Esophagus muscularis mucosa (tissue), 4 donors: ENCODE results near the gene SYN1. TPM values are rescaled to one million over a fixed set of nuclear protein-coding genes. Genes with fewer than 3 reads are reported as not detected.

ENCODE experiments used
- DNase-seq: peaks from one replicate; pipeline ENCODE4 v3.0.0-alpha.2; 2017; ENCODE audit errors: extremely low spot score
- H3K27ac ChIP-seq, 4 donors: fragments of 200-600 bp; sonication (generic); replicated peaks in 1 of 4; 1 replicate in 3 of 4; 2 replicates in 1 of 4; pipeline ENCODE4 v1.5.1; 2016 to 2019; ENCODE audit warnings: mild to moderate bottlenecking in 1 of 4
- H3K27me3 ChIP-seq, 4 donors: fragments of 200-600 bp; sonication (generic); one replicate each; pipeline versions ENCODE4 v1.5.1 to v1.6.0; 2016 to 2019
- H3K36me3 ChIP-seq, 4 donors: fragments of 200-600 bp; sonication (generic); one replicate each; pipeline ENCODE4 v1.5.1; 2016 to 2019
- H3K4me1 ChIP-seq, 4 donors: fragments of 200-600 bp; sonication (generic); one replicate each; pipeline ENCODE4 v1.5.1; 2016 to 2019
- H3K4me3 ChIP-seq, 4 donors: fragments of 200-600 bp; sonication (generic); 1 replicate in 2 of 4; 2 replicates in 2 of 4; pipeline ENCODE4 v1.5.1; 2016 to 2019; ENCODE audit warnings: mild to moderate bottlenecking in 4 of 4, moderate library complexity in 1 of 4
- H3K9me3 ChIP-seq, 4 donors: fragments of 200-600 bp; sonication (generic); 1 replicate in 3 of 4; 2 replicates in 1 of 4; pipeline ENCODE4 v1.5.1; 2016 to 2019
- CTCF ChIP-seq, 3 experiments: fragments of 200-600 bp in 2 of 3; fragments of 450-650 bp in 1 of 3; sonication (generic) in 2 of 3; IDR thresholded peaks; one replicate each; pipeline ENCODE4 v1.5.1; 2017 to 2019; ENCODE audit warnings: antibody characterized with exemption in 3 of 3, mild to moderate bottlenecking in 2 of 3, moderate library complexity in 1 of 3
- EP300 ChIP-seq: sonication (generic); formaldehyde crosslinking; IDR thresholded peaks from one replicate; pipeline ENCODE4 v1.6.1; 2017; ENCODE audit warnings: antibody characterized with exemption
- POLR2A ChIP-seq: fragments of 450-650 bp; IDR thresholded peaks from one replicate; pipeline ENCODE4 v1.6.1; 2017; ENCODE audit warnings: antibody characterized with exemption, moderate library complexity, mild to moderate bottlenecking, low read depth
- POLR2AphosphoS5 ChIP-seq, 2 donors: sonication (generic); formaldehyde crosslinking; IDR thresholded peaks; one replicate each; pipeline ENCODE4 v1.6.1; 2017; ENCODE audit warnings: antibody characterized with exemption in 2 of 2
- WGBS: methylation state at CpG from one replicate; pipeline ENCODE4 v1.1.5; 2018; 5-methylcytosine and 5-hydroxymethylcytosine counted together
- intact Hi-C: fragments of 100-400 bp; cut with DNase I; formaldehyde crosslinking; loops from one replicate; pipeline ENCODE4 v1.15.1; 2023
- total RNA-seq, 4 donors: library from RNA; depleted of rRNA; stranded (reverse); fragments of >200 nt; gene quantifications; one replicate each; pipeline versions ENCODE4 v1.1.0 to v1.2.1, GENCODE V29; 2016

The SYN1 gene
- total RNA-seq, 4 donors from 2014 or later = 0.42 to 0.98 (median 0.56) TPM

- peak; percentile 4 for DNase-seq
- H3K4me3 ChIP-seq = no peak overlapping the region
- peaks cover 0 to 11% (median 9%) of the 10 kb centered on the region in 4 donors for H3K36me3 ChIP-seq
- intact Hi-C loops = no loop called here
- no peak for TF ChIP-seq POLR2AphosphoS5 (IDR thresholded peaks at IDR 0.05)
- no peaks in the 10 kb centered on the region for H3K9me3 ChIP-seq
- no peaks in the 10 kb centered on the region for H3K27me3 ChIP-seq
- H3K4me1 ChIP-seq = peaks cover 0 to 14% (median 4%) of the 10 kb centered on the region in 4 donors
- no peak overlapping the region for H3K27ac ChIP-seq
- 84% methylated on average over 7 of the region's 7 CpGs for WGBS
These were observed 41.9 kb upstream of the SYN1 start for GRCh38 chrX:47661539-47661938.

- no peaks in the 10 kb centered on the region for H3K9me3 ChIP-seq
- peak overlapping the region; percentile 92 to 96 (median 94) for H3K27ac ChIP-seq
- no peak for DNase-seq
- intact Hi-C loops = loop anchor here (5.0 to 10.0 kb wide), 3 partner anchors 97 to 1505 kb away; partner anchors contain the start of genes ARAF, MAGIX and OTUD5
- peak overlapping the region; percentile 59 to 75 (median 67) for H3K4me3 ChIP-seq
- peaks cover 0 to 31% (median 18%) of the 10 kb centered on the region in 4 donors for H3K36me3 ChIP-seq
- WGBS = 58% methylated on average over 8 of the region's 8 CpGs
- TF ChIP-seq POLR2A = no peak
- no peak for TF ChIP-seq EP300
- TF ChIP-seq CTCF (IDR thresholded peaks at IDR 0.05) = no peak
- no peak for TF ChIP-seq POLR2AphosphoS5 (IDR thresholded peaks at IDR 0.05)
- H3K4me1 ChIP-seq = peaks cover 0 to 14% (median 4%) of the 10 kb centered on the region in 4 donors
- H3K27me3 ChIP-seq = no peaks in the 10 kb centered on the region
These were observed 39.7 kb upstream of the SYN1 start for GRCh38 chrX:47659421-47659726.

GRCh38 chrX:47658684-47659420 lies 39.2 kb upstream of the SYN1 start, which contains the start of gene UXT:
Gene UXT (minus strand): TSS chrX:47659180. CDS start chrX:47658927, 253 bp downstream.
- DNase-seq = peak; percentile 98
- peak within 1 kb of the TSS; percentile 59 to 75 (median 67) for H3K4me3 ChIP-seq
- H3K4me1 ChIP-seq = peaks cover 0 to 14% (median 4%) of the 10 kb centered on the region in 4 donors
- no peaks in the 10 kb centered on the region for H3K27me3 ChIP-seq
- TF ChIP-seq CTCF (IDR thresholded peaks at IDR 0.05) (no peak), POLR2A (peak; percentile 48), EP300 (no peak), POLR2AphosphoS5 (IDR thresholded peaks at IDR 0.05) (peak; percentile 74 to 95)
- 55% methylated on average over 40 of the region's 54 CpGs for WGBS
- peaks cover 0 to 33% (median 21%) of the 10 kb centered on the region in 4 donors for H3K36me3 ChIP-seq
- H3K9me3 ChIP-seq = no peaks in the 10 kb centered on the region
- H3K27ac ChIP-seq = peak within 1 kb of the TSS; percentile 92 to 96 (median 94)
- intact Hi-C loops = loop anchor here (5.0 to 10.0 kb wide), 3 partner anchors 97 to 1506 kb away; partner anchors contain the start of genes ARAF, MAGIX and OTUD5

GRCh38 chrX:47658301-47658683 lies 38.6 kb upstream of the SYN1 start:
- peak overlapping the region; percentile 92 to 96 (median 94) for H3K27ac ChIP-seq
- peaks cover 0 to 33% (median 25%) of the 10 kb centered on the region in 4 donors for H3K36me3 ChIP-seq
- peak overlapping the region; percentile 59 to 75 (median 67) for H3K4me3 ChIP-seq
- H3K4me1 ChIP-seq = peaks cover 0 to 14% (median 4%) of the 10 kb centered on the region in 4 donors
- DNase-seq = no peak
- 53% methylated on average over 13 of the region's 13 CpGs for WGBS
- intact Hi-C loops = loop anchor here (5.0 to 10.0 kb wide), 3 partner anchors 96 to 1507 kb away; partner anchors contain the start of genes ARAF, MAGIX and OTUD5
- no peaks in the 10 kb centered on the region for H3K9me3 ChIP-seq
- H3K27me3 ChIP-seq = no peaks in the 10 kb centered on the region
- TF ChIP-seq EP300 (no peak), POLR2AphosphoS5 (IDR thresholded peaks at IDR 0.05) (peak in 1 of 2 donors; percentile 31)

GRCh38 chrX:47651043-47651905 lies 31.6 kb upstream of the SYN1 start:
- peak overlapping the region; percentile 72 to 85 (median 74) for H3K4me3 ChIP-seq
- DNase-seq = no peak
- WGBS = 46% methylated on average over 19 of the region's 19 CpGs
- peaks cover 9 to 28% (median 24%) of the 10 kb centered on the region in 4 donors for H3K4me1 ChIP-seq
- TF ChIP-seq POLR2AphosphoS5 (IDR thresholded peaks at IDR 0.05) (no peak), CTCF (IDR thresholded peaks at IDR 0.05) (no peak), POLR2A (no peak), EP300 (no peak)
- H3K36me3 ChIP-seq = peaks cover 0 to 27% (median 17%) of the 10 kb centered on the region in 4 donors
- H3K9me3 ChIP-seq = no peaks in the 10 kb centered on the region
- peaks cover 0 to 6% (median 0%) of the 10 kb centered on the region in 4 donors for H3K27me3 ChIP-seq
- intact Hi-C loops = loop anchor here (10.0 kb wide), 2 partner anchors 1304 to 1514 kb away; partner anchors contain the start of genes MAGIX and OTUD5
- H3K27ac ChIP-seq = peak overlapping the region; percentile 78 to 89 (median 88)
